Measurements from ENCODE around the gene RABGAP1L. TPM values are rescaled to one million over a fixed set of nuclear protein-coding genes. Genes with fewer than 3 reads are reported as not detected.

RABGAP1L gene
- polyA plus RNA-seq, 1 donor (not counting 4 experiments of a cell fraction or from before 2014, with no cell fraction given) = 24.2 TPM

GRCh38 chr1:174415506-174415905 lies 256.2 kb downstream of the RABGAP1L start:
- FAIRE-seq (no peak), DNase-seq (ENCODE audit: low read depth, low spot score) (no peak)
- Histone ChIP-seq H3K79me2 (ENCODE audit: control insufficient read depth, insufficient read depth, low read length) (peaks cover 2% of the 10 kb centered on the region), H3K27ac (ENCODE audit: control insufficient read depth, insufficient read depth, low read length) (no peak overlapping the region), H2AFZ (ENCODE audit: control insufficient read depth, low read length) (no peak overlapping the region), H3K36me3 (ENCODE audit: control insufficient read depth in 2 of 2, extremely low read depth in 1 of 2, insufficient read depth in 2 of 2, low read length in 2 of 2) (no peaks in the 10 kb centered on the region), H4K20me1 (ENCODE audit: control insufficient read depth, extremely low read depth, insufficient read depth, low read length) (no peaks in the 10 kb centered on the region), H3K4me1 (ENCODE audit: control insufficient read depth, extremely low read depth, insufficient read depth, low read length) (no peaks in the 10 kb centered on the region), H3K9me1 (ENCODE audit: control insufficient read depth, extremely low read depth, insufficient read depth, low read length) (no peaks in the 10 kb centered on the region), H3K9me3 (ENCODE audit: control insufficient read depth, low read depth, low read length) (no peaks in the 10 kb centered on the region), H3K9ac (ENCODE audit: control insufficient read depth, extremely low read depth, insufficient read depth, low read length) (no peak overlapping the region), H3K27me3 (ENCODE audit: control insufficient read depth, extremely low read depth, insufficient read depth, low read length) (no peaks in the 10 kb centered on the region), H3K4me2 (ENCODE audit: control insufficient read depth, extremely low read depth, insufficient read depth, low read depth, low read length) (no peak overlapping the region), H3K4me3 (ENCODE audit: control insufficient read depth in 2 of 3, extremely low read depth in 1 of 3, insufficient read depth in 2 of 3, low read depth in 1 of 3, low read length in 3 of 3) (no peak overlapping the region)
- dilution Hi-C loops (cut with MboI; ENCODE audit: extremely low pct_ligation_motif_present, low sequenced_read_pairs) = no loop called here
- TF ChIP-seq EZH2 (IDR thresholded peaks at IDR 0.05; ENCODE audit: low read length) (no peak), CTCF (optimal IDR thresholded peaks at IDR 0.05 in 1 of 3, IDR thresholded peaks at IDR 0.05 in 1 of 3, conservative IDR thresholded peaks at IDR 0.05 in 1 of 3; ENCODE audit: extremely low read depth in 1 of 3, insufficient read depth in 2 of 3, low read length in 3 of 3) (no peak)

- no peaks in the 10 kb centered on the region for H4K20me1 ChIP-seq (ENCODE audit: control insufficient read depth, extremely low read depth, insufficient read depth, low read length)
- dilution Hi-C loops (cut with MboI; ENCODE audit: extremely low pct_ligation_motif_present, low sequenced_read_pairs) = no loop called here
- H3K9me3 ChIP-seq (ENCODE audit: control insufficient read depth, low read depth, low read length) = no peaks in the 10 kb centered on the region
- TF ChIP-seq EZH2 (IDR thresholded peaks at IDR 0.05; ENCODE audit: low read length) (no peak), CTCF (optimal IDR thresholded peaks at IDR 0.05 in 1 of 3, IDR thresholded peaks at IDR 0.05 in 1 of 3, conservative IDR thresholded peaks at IDR 0.05 in 1 of 3; ENCODE audit: extremely low read depth in 1 of 3, insufficient read depth in 2 of 3, low read length in 3 of 3) (no peak)
- no peaks in the 10 kb centered on the region for H3K36me3 ChIP-seq (ENCODE audit: control insufficient read depth in 2 of 2, extremely low read depth in 1 of 2, insufficient read depth in 2 of 2, low read length in 2 of 2)
- H3K9ac ChIP-seq (ENCODE audit: control insufficient read depth, extremely low read depth, insufficient read depth, low read length) = no peak overlapping the region
- no peaks in the 10 kb centered on the region for H3K4me1 ChIP-seq (ENCODE audit: control insufficient read depth, extremely low read depth, insufficient read depth, low read length)
- no peak overlapping the region for H2AFZ ChIP-seq (ENCODE audit: control insufficient read depth, low read length)
- H3K4me2 ChIP-seq (ENCODE audit: control insufficient read depth, extremely low read depth, insufficient read depth, low read depth, low read length) = no peak overlapping the region
- no peak for DNase-seq (ENCODE audit: low read depth, low spot score)
- H3K79me2 ChIP-seq (ENCODE audit: control insufficient read depth, insufficient read depth, low read length) = no peaks in the 10 kb centered on the region
- no peak overlapping the region for H3K4me3 ChIP-seq (ENCODE audit: control insufficient read depth in 2 of 3, extremely low read depth in 1 of 3, insufficient read depth in 2 of 3, low read depth in 1 of 3, low read length in 3 of 3)
- FAIRE-seq = no peak
- H3K9me1 ChIP-seq (ENCODE audit: control insufficient read depth, extremely low read depth, insufficient read depth, low read length) = no peaks in the 10 kb centered on the region
- H3K27me3 ChIP-seq (ENCODE audit: control insufficient read depth, extremely low read depth, insufficient read depth, low read length) = no peaks in the 10 kb centered on the region
- no peak overlapping the region for H3K27ac ChIP-seq (ENCODE audit: control insufficient read depth, insufficient read depth, low read length)
Observed at GRCh38 chr1:174417921-174418320, 258.6 kb downstream of the RABGAP1L start.

Measured in keratinocyte (primary cell).